ENCODE data around the gene ERBB4.

- TF ChIP-seq POLR2A (IDR thresholded peaks at IDR 0.05) (no peak), CTCF (IDR thresholded peaks at IDR 0.05) (no peak)
Observed at GRCh38 chr2:212154477-212154878, 384.1 kb downstream of the ERBB4 start.
